Upper lobe of right lung (tissue), 1 donor: ENCODE data around the gene MACF1. TPM values are rescaled to one million over a fixed set of nuclear protein-coding genes. Genes with fewer than 3 reads are reported as not detected.
A peak's percentile ranks its signal among the peaks of the same experiment; 100 is the strongest.

Experiments used
- ATAC-seq: fragments of 200-7000 bp; cut with Tn5 transposase; one replicate; pipeline ENCODE4 v1.9.1; 2020; ENCODE audit warnings: mild to moderate bottlenecking, moderate library complexity
- DNase-seq: peaks from one replicate; pipeline ENCODE4 v3.0.0-alpha.2; 2020
- H3K27ac ChIP-seq: fragments of 200-600 bp; one replicate; pipeline ENCODE4 v1.8.0; 2022
- H3K27me3 ChIP-seq: fragments of 200-600 bp; one replicate; pipeline ENCODE4 v1.8.0; 2022; ENCODE audit warnings: mild to moderate bottlenecking
- H3K36me3 ChIP-seq: fragments of 200-600 bp; one replicate; pipeline ENCODE4 v1.8.0; 2022
- H3K4me1 ChIP-seq: fragments of 200-600 bp; one replicate; pipeline ENCODE4 v1.8.0; 2022
- H3K4me3 ChIP-seq: fragments of 200-600 bp; one replicate; pipeline ENCODE4 v1.8.0; 2022; ENCODE audit warnings: mild to moderate bottlenecking
- H3K9me3 ChIP-seq: fragments of 200-600 bp; one replicate; pipeline ENCODE4 v1.8.0; 2022
- CTCF ChIP-seq: fragments of 200-600 bp; IDR thresholded peaks from one replicate; pipeline ENCODE4 v1.8.0; 2022; ENCODE audit warnings: antibody characterized with exemption
- intact Hi-C: fragments of 100-400 bp; cut with DNase I; formaldehyde crosslinking; loops from one replicate; pipeline ENCODE4 v1.11.0; 2022
- total RNA-seq: library from RNA; stranded (reverse); fragmentation: NEBNext Ultra II Directional; extraction: Animal tissue kit (Norgen Biotek cat#: 25700); gene quantifications from one replicate; pipeline ENCODE4 v1.2.1, GENCODE V29; 2021
- donor health status: DM: no; HTN: yes; CAD: no; lungs with severe emphysema.

The MACF1 gene
- total RNA-seq, 1 donor from 2014 or later, result 814 TPM

GRCh38 chr1:39183503-39184353 is 20.8 kb upstream of the MACF1 start:
- intact Hi-C loops, result loop anchor here (10.0 kb wide), 1 partner anchor 79 kb away; no protein-coding TSS in a partner anchor

GRCh38 chr1:39184354-39184818 is 20.1 kb upstream of the MACF1 start:
- no peak for TF ChIP-seq CTCF
- peak overlapping the region; percentile 63 for H3K27ac ChIP-seq
- H3K36me3 ChIP-seq, result no peaks in the 10 kb centered on the region
- H3K9me3 ChIP-seq, result no peaks in the 10 kb centered on the region
- no peak overlapping the region for H3K4me3 ChIP-seq
- H3K4me1 ChIP-seq, result peaks cover 51% of the 10 kb centered on the region
- intact Hi-C loops, result loop anchor here (10.0 kb wide), 1 partner anchor 80 kb away; no protein-coding TSS in a partner anchor
- no peak for ATAC-seq
- no peaks in the 10 kb centered on the region for H3K27me3 ChIP-seq
- DNase-seq, result no peak

More at GRCh38 chr1:39183503-39184353, 20.8 kb upstream of the MACF1 start:
- peaks cover 52% of the 10 kb centered on the region for H3K4me1 ChIP-seq
- H3K9me3 ChIP-seq, result no peaks in the 10 kb centered on the region
- DNase-seq, result peak; percentile 76
- no peaks in the 10 kb centered on the region for H3K27me3 ChIP-seq
- TF ChIP-seq CTCF, result peak; percentile 46
- H3K27ac ChIP-seq, result peak overlapping the region; percentile 63
- peak; percentile 92 for ATAC-seq
- H3K4me3 ChIP-seq, result no peak overlapping the region
- H3K36me3 ChIP-seq, result no peaks in the 10 kb centered on the region

GRCh38 chr1:39187275-39188046 is 17.0 kb upstream of the MACF1 start:
- Histone ChIP-seq H3K27me3 (no peaks in the 10 kb centered on the region), H3K9me3 (no peaks in the 10 kb centered on the region), H3K27ac (no peak overlapping the region), H3K36me3 (no peaks in the 10 kb centered on the region), H3K4me3 (no peak overlapping the region), H3K4me1 (peaks cover 70% of the 10 kb centered on the region)
- TF ChIP-seq CTCF, result no peak
- DNase-seq, result no peak
- intact Hi-C loops, result loop anchor here (10.0 kb wide), 1 partner anchor 83 kb away; no protein-coding TSS in a partner anchor
- ATAC-seq, result no peak

- peaks cover 68% of the 10 kb centered on the region for H3K4me1 ChIP-seq
These were observed 14.9 kb upstream of the MACF1 start for GRCh38 chr1:39189592-39190041.

More at GRCh38 chr1:39189592-39190041, 14.9 kb upstream of the MACF1 start:
- Histone ChIP-seq H3K27me3 (no peaks in the 10 kb centered on the region), H3K36me3 (no peaks in the 10 kb centered on the region), H3K9me3 (no peaks in the 10 kb centered on the region), H3K4me3 (no peak overlapping the region), H3K27ac (peak overlapping the region; percentile 24)
- no peak for DNase-seq
- no peak for ATAC-seq
- intact Hi-C loops, result loop anchor here (10.0 kb wide), 2 partner anchors 65 to 85 kb away; no protein-coding TSS in a partner anchor
- no peak for TF ChIP-seq CTCF
